ENCODE data around the gene PIANP.
A peak's percentile ranks its signal among the peaks of the same experiment; 100 is the strongest.

PIANP gene

GRCh38 chr12:6667559-6668210 lies 32.9 kb downstream of the PIANP start:
- DNase-seq (ENCODE audit: low read depth), result peak; percentile 19

GRCh38 chr12:6666211-6666610 lies 34.4 kb downstream of the PIANP start:
- DNase-seq (ENCODE audit: low read depth), result no peak

GRCh38 chr12:6664902-6665301 lies 35.7 kb downstream of the PIANP start:
- peak; percentile 27 for DNase-seq (ENCODE audit: low read depth)

- peak; percentile 100 for DNase-seq (ENCODE audit: low read depth)
Observed at GRCh38 chr12:6662906-6663742, 37.5 kb downstream of the PIANP start, which contains the start of gene ING4. TSS of gene ING4 (minus strand) at chr12:6663119. CDS start at chr12:6663101, 18 bp downstream.

- no peak for DNase-seq (ENCODE audit: low read depth)
Observed at GRCh38 chr12:6662602-6662905, 38.1 kb downstream of the PIANP start.

GRCh38 chr12:6653987-6654386 lies 46.6 kb downstream of the PIANP start:
- DNase-seq (ENCODE audit: low read depth), result no peak

GRCh38 chr12:6653342-6653741 lies 47.3 kb downstream of the PIANP start:
- DNase-seq (ENCODE audit: low read depth), result no peak

GRCh38 chr12:6652391-6652790 lies 48.2 kb downstream of the PIANP start:
- no peak for DNase-seq (ENCODE audit: low read depth)

- DNase-seq (ENCODE audit: low read depth), result no peak
Observed at GRCh38 chr12:6650832-6651231, 49.8 kb downstream of the PIANP start.

- DNase-seq (ENCODE audit: low read depth), result no peak
Observed at GRCh38 chr12:6647083-6647604, 53.5 kb downstream of the PIANP start, which contains the start of gene ACRBP. TSS of gene ACRBP (minus strand) at chr12:6647432. CDS start at chr12:6647366, 66 bp downstream.

GRCh38 chr12:6646276-6647082 lies 54.1 kb downstream of the PIANP start:
- no peak for DNase-seq (ENCODE audit: low read depth)

GRCh38 chr12:6644903-6645302 lies 55.7 kb downstream of the PIANP start:
- DNase-seq (ENCODE audit: low read depth), result no peak

GRCh38 chr12:6644257-6644596 lies 56.4 kb downstream of the PIANP start:
- no peak for DNase-seq (ENCODE audit: low read depth)
